Mesendoderm (in vitro differentiated cells): ENCODE data around the gene CCDC158.

Experiments used
- DNase-seq: peaks from one replicate; pipeline ENCODE4 v3.0.0; 2013
- H2AK5ac ChIP-seq: 2 replicates; pipeline ENCODE4 v1.6.1; 2013; ENCODE audit warnings: low read length, inconsistent platforms
- H2BK120ac ChIP-seq: 2 replicates; pipeline ENCODE4 v1.6.1; 2013; ENCODE audit warnings: low read depth, mild to moderate bottlenecking, low read length, moderate library complexity, mixed read lengths
- H2BK15ac ChIP-seq: replicated peaks from 2 replicates; pipeline ENCODE4 v1.6.1; 2013; ENCODE audit warnings: low read depth, mild to moderate bottlenecking, moderate library complexity
- H2BK5ac ChIP-seq: 2 replicates; pipeline ENCODE4 v1.6.1; 2013; ENCODE audit warnings: low read length, inconsistent platforms
- H3K18ac ChIP-seq: 2 replicates; pipeline ENCODE4 v1.6.1; 2013; ENCODE audit warnings: mild to moderate bottlenecking, low read length, mixed read lengths
- H3K23ac ChIP-seq: one replicate; pipeline ENCODE4 v1.6.1; 2013; ENCODE audit warnings: low read length
- H3K27ac ChIP-seq: 2 replicates; pipeline ENCODE4 v1.5.1; 2013; ENCODE audit warnings: low read depth, mild to moderate bottlenecking, inconsistent platforms, low read length, moderate library complexity
- H3K27me3 ChIP-seq: 2 replicates; pipeline ENCODE4 v1.6.1; 2013; ENCODE audit warnings: low read length, control low read depth, mild to moderate bottlenecking, inconsistent platforms; ENCODE audit not compliant: insufficient read depth, poor library complexity
- H3K36me3 ChIP-seq: 2 replicates; pipeline ENCODE4 v1.6.1; 2013; ENCODE audit warnings: low read length, inconsistent platforms; ENCODE audit not compliant: control insufficient read depth, insufficient read depth
- H3K4ac ChIP-seq: one replicate; pipeline ENCODE4 v1.6.1; 2013; ENCODE audit warnings: low read depth, mild to moderate bottlenecking, low read length, moderate library complexity
- H3K4me1 ChIP-seq: 2 replicates; pipeline ENCODE4 v1.6.1; 2013; ENCODE audit warnings: low read depth, low read length, inconsistent platforms; ENCODE audit not compliant: control insufficient read depth
- H3K4me2 ChIP-seq: 2 replicates; pipeline ENCODE4 v1.6.1; 2013; ENCODE audit warnings: low read length
- H3K4me3 ChIP-seq: 2 replicates; pipeline ENCODE4 v1.5.1; 2013; ENCODE audit warnings: mild to moderate bottlenecking, low read length
- H3K56ac ChIP-seq: one replicate; pipeline ENCODE4 v1.6.1; 2013; ENCODE audit warnings: low read length
- H3K79me1 ChIP-seq: 2 replicates; pipeline ENCODE4 v1.6.1; 2013; ENCODE audit warnings: low read length, inconsistent platforms
- H3K79me2 ChIP-seq: 2 replicates; pipeline ENCODE4 v1.6.1; 2013; ENCODE audit warnings: mild to moderate bottlenecking, low read length; ENCODE audit not compliant: control insufficient read depth, insufficient read depth
- H3K9ac ChIP-seq: 2 replicates; pipeline ENCODE4 v1.6.1; 2013; ENCODE audit warnings: low read length, inconsistent platforms
- H4K5ac ChIP-seq: one replicate; pipeline ENCODE4 v1.6.1; 2013; ENCODE audit warnings: low read length
- H4K8ac ChIP-seq: one replicate; pipeline ENCODE4 v1.6.1; 2013; ENCODE audit warnings: low read depth, mild to moderate bottlenecking, control low read depth, low read length, moderate library complexity
- WGBS: extraction: QIAGEN DNeasy Blood & Tissue Kit; methylation state at CpG from one replicate; pipeline ENCODE4 v1.1.7; 2013; ENCODE audit warnings: low lambda C conversion rate, missing lambda C conversion rate; ENCODE audit not compliant: insufficient coverage; ENCODE audit errors: extremely low coverage; 5-methylcytosine and 5-hydroxymethylcytosine counted together

The CCDC158 gene

DNA sequence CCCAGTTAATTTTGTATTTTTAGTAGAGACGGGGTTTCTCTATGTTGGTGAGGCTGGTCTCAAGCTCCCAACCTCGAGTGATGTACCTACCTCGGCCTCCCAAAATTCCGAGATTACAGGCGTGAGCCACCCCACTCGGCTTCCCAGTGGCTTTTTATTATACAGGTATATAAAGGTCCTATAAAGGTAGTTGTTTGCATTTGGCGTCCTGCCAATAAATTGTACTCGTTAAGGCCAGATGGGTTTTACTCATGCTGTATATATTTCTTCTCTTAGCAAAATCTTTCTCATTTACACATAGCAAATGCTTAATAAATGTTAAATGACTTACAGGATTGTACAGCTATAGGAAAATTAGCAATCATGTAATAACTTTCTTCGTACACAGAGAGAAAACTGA, 20.9 kb upstream of the CCDC158 start:
- Histone ChIP-seq H2AK5ac (no peak overlapping the region), H3K4me2 (no peak overlapping the region), H3K79me1 (no peaks in the 10 kb centered on the region), H2BK120ac (no peak overlapping the region), H3K56ac (no peak overlapping the region), H2BK5ac (no peak overlapping the region), H3K18ac (no peak overlapping the region), H3K27ac (no peak overlapping the region), H3K27me3 (no peaks in the 10 kb centered on the region), H3K4ac (no peak overlapping the region), H2BK15ac (no peak overlapping the region), H4K5ac (no peak overlapping the region), H3K9ac (no peak overlapping the region), H3K79me2 (no peaks in the 10 kb centered on the region), H3K4me3 (no peak overlapping the region), H3K36me3 (no peaks in the 10 kb centered on the region), H3K4me1 (no peaks in the 10 kb centered on the region), H4K8ac (no peak overlapping the region), H3K23ac (no peak overlapping the region)
- WGBS: no CpG with 5 or more reads among the region's 9 CpGs
- DNase-seq: no peak

DNA sequence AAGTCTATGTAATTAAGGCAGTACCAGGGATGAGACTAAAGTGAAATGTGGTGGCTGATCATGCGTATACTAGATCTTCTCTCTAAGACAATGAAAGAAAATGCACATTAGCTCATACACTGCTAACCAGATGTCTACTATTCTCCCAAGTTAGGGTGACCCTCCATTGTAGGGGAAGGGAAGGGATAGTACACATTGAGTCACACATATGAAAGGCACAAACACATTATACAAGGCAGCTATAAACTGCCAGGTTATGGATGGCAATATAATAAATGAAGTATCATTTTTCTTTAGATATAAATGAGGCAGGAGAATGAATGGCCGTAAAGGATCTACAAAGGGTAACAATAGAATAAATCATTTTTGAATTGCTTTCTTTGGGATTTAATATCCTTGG, 18.6 kb upstream of the CCDC158 start:
- Histone ChIP-seq H3K56ac (no peak overlapping the region), H3K79me2 (no peaks in the 10 kb centered on the region), H2BK5ac (no peak overlapping the region), H2AK5ac (no peak overlapping the region), H3K23ac (no peak overlapping the region), H4K8ac (no peak overlapping the region), H3K4ac (no peak overlapping the region), H3K9ac (no peak overlapping the region), H3K27ac (no peak overlapping the region), H3K36me3 (no peaks in the 10 kb centered on the region), H2BK15ac (no peak overlapping the region), H4K5ac (no peak overlapping the region), H3K27me3 (no peaks in the 10 kb centered on the region), H3K4me3 (no peak overlapping the region), H3K18ac (no peak overlapping the region), H2BK120ac (no peak overlapping the region), H3K4me1 (no peaks in the 10 kb centered on the region), H3K4me2 (no peak overlapping the region), H3K79me1 (no peaks in the 10 kb centered on the region)
- DNase-seq: no peak
- no CpG with 5 or more reads among the region's 2 CpGs for WGBS

DNA sequence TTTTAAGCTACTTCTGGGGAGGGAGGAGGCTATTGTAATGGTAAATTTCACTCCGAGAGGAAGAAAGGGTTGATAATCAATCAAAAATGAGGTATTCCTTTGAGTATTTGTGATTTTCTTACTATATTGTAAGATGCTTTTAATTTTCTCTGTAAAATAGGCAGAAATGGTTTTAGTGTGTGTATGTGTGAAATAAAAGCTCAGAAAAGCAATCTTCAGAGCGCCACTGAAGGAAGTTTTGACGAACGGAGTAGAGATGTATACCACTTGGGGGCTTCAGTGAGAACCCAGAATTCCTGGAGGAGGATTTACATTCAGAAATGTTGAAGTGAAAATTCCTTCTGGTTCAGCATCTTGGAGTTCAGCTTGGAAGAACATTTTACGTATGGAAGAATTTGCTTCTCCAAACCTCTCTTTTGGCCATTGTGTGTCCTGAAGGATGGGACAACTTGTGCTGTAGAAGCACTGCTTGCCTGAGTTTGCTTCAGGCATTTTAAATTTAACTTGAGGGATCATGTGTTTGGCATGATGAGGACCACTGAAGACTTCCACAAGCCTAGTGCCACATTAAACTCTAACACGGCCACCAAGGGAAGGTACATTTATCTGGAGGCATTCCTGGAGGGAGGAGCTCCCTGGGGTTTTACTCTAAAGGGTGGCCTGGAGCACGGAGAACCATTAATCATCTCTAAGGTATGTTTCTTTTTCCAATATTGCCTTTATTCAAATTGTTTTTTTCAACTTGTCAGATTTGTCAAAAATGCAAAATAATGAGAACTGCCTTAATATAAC, 14.8 kb upstream of the CCDC158 start:
- Histone ChIP-seq H3K36me3 (no peaks in the 10 kb centered on the region), H3K4me3 (no peak overlapping the region), H4K8ac (no peak overlapping the region), H3K18ac (peak overlapping the region; percentile 5), H2BK5ac (no peak overlapping the region), H4K5ac (no peak overlapping the region), H3K56ac (peak overlapping the region; percentile 50), H2BK120ac (peak overlapping the region; percentile 21), H3K23ac (no peak overlapping the region), H3K4me2 (peak overlapping the region; percentile 52), H2BK15ac (no peak overlapping the region), H3K79me1 (no peaks in the 10 kb centered on the region), H3K27me3 (no peaks in the 10 kb centered on the region), H3K9ac (peak overlapping the region; percentile 35), H3K4me1 (no peaks in the 10 kb centered on the region), H3K79me2 (no peaks in the 10 kb centered on the region), H3K27ac (no peak overlapping the region), H2AK5ac (no peak overlapping the region), H3K4ac (peak overlapping the region; percentile 55)
- DNase-seq: peak; percentile 59
- no CpG with 5 or more reads among the region's 7 CpGs for WGBS

DNA sequence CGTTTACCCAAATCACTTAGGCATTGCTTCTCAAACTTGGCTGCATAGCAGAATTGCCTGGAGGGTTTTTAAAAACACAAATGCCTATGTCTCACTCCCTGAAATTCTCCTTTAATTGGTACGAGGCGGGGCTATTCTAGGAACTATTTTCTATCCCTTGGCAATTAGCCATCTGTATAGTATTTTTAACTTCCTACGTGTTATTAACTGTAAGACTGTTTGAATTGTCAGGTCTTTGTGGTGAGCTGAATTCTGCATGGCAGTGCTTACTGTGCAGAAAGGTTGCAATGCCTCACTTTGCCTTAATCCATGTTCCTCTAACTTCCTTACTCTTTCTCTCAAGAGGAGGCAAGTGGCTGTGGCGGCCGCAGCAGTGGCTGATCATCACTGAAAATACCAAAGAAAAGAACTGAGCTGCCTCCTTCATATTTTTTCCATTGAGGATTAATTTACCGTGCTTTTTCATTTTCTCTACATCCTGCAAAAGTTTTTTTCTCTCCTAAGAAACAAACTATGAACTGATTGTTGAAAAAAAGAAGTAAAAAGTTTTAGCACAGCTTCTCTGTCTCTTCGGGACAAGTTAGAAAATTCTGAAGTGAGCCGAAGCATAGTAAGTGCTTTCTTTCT, 14.1 kb upstream of the CCDC158 start, which contains the start of gene SHROOM3:
Gene SHROOM3, plus strand, starts transcription at position 329 of the 627 bp plus-strand sequence. CDS start 824 bp downstream, outside the sequence.
- H3K9ac ChIP-seq: peak within 1 kb of the TSS; percentile 35
- no peak within 1 kb of the TSS for H4K8ac ChIP-seq
- H3K4me1 ChIP-seq: no peaks in the 10 kb centered on the region
- no peaks in the 10 kb centered on the region for H3K79me2 ChIP-seq
- WGBS: no CpG with 5 or more reads among the region's 9 CpGs
- H4K5ac ChIP-seq: no peak within 1 kb of the TSS
- H3K27me3 ChIP-seq: no peaks in the 10 kb centered on the region
- no peak within 1 kb of the TSS for H2AK5ac ChIP-seq
- H3K4me2 ChIP-seq: peak within 1 kb of the TSS; percentile 52
- peak within 1 kb of the TSS; percentile 41 for H3K18ac ChIP-seq
- no peak within 1 kb of the TSS for H3K4me3 ChIP-seq
- H2BK120ac ChIP-seq: peak within 1 kb of the TSS; percentile 21
- peak within 1 kb of the TSS; percentile 62 for H3K56ac ChIP-seq
- DNase-seq: peak; percentile 73
- no peaks in the 10 kb centered on the region for H3K36me3 ChIP-seq
- H3K23ac ChIP-seq: no peak within 1 kb of the TSS
- peak within 1 kb of the TSS; percentile 22 for H3K27ac ChIP-seq
- no peaks in the 10 kb centered on the region for H3K79me1 ChIP-seq
- no peak within 1 kb of the TSS for H2BK15ac ChIP-seq
- no peak within 1 kb of the TSS for H2BK5ac ChIP-seq
- peak within 1 kb of the TSS; percentile 55 for H3K4ac ChIP-seq

DNA sequence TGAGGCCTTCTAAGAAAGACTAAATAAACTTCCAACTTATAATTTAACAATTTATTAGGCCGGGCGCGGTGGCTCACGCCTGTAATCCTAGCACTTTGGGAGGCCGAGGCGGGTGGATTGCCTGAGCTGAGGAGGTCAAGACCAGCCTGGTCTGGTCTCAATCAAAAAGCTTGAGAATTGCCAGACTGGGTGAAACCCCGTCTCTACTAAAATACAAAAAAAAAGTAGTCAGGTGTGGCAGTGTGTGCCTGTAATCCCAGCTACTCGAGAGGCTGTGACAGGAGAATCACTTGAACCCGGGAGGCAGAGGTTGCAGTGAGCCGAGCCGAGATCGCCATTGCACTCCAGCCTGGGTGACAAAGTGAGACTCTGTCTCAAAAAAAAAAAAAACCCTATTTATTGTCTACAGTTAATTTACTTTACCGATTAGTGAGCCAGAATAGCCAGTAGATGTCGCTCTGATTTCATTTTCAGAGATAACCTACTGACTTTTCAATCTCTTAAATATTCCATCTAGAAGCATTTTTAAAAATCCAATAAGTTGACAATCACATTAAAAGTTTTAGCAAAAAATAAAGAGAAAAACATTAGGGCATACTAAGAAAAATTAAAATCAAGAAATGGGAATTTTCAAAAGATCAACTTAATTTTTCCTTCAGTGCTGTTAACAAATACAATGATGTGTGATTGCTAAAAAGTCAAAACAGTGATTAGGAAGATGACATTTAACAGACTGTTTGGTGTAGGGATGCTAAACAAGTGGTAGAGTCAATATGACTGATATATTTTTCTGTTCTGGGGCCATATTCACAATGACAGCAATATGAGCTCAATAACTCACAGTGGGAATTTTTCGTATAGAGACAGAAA, 9.8 kb upstream of the CCDC158 start:
- no peaks in the 10 kb centered on the region for H3K4me1 ChIP-seq
- no peaks in the 10 kb centered on the region for H3K36me3 ChIP-seq
- no peak overlapping the region for H3K27ac ChIP-seq
- H4K5ac ChIP-seq: no peak overlapping the region
- peak overlapping the region; percentile 75 for H3K18ac ChIP-seq
- peak; percentile 73 for DNase-seq
- no peak overlapping the region for H3K4me2 ChIP-seq
- H3K4me3 ChIP-seq: no peak overlapping the region
- H2BK5ac ChIP-seq: no peak overlapping the region
- no peak overlapping the region for H3K4ac ChIP-seq
- H2AK5ac ChIP-seq: no peak overlapping the region
- H2BK120ac ChIP-seq: no peak overlapping the region
- no peaks in the 10 kb centered on the region for H3K79me2 ChIP-seq
- no peak overlapping the region for H3K9ac ChIP-seq
- no peak overlapping the region for H4K8ac ChIP-seq
- no peaks in the 10 kb centered on the region for H3K27me3 ChIP-seq
- WGBS: no CpG with 5 or more reads among the region's 15 CpGs
- no peak overlapping the region for H3K56ac ChIP-seq
- H2BK15ac ChIP-seq: no peak overlapping the region
- H3K79me1 ChIP-seq: no peaks in the 10 kb centered on the region
- H3K23ac ChIP-seq: no peak overlapping the region
